ENCODE results near the gene THBS4.

THBS4 gene

GRCh38 chr5:80064124-80064523 is 29.0 kb downstream of the THBS4 start:
- no peak for TF ChIP-seq CTCF (conservative IDR thresholded peaks at IDR 0.05; ENCODE audit: control insufficient read depth, insufficient read depth, low read depth, low read length)
- H3K4me3 ChIP-seq (ENCODE audit: control insufficient read depth, low read depth, low read length): no peak overlapping the region
- no peak for DNase-seq (ENCODE audit: low read depth)

- no peak for TF ChIP-seq CTCF (conservative IDR thresholded peaks at IDR 0.05; ENCODE audit: control insufficient read depth, insufficient read depth, low read depth, low read length)
- H3K4me3 ChIP-seq (ENCODE audit: control insufficient read depth, low read depth, low read length): no peak overlapping the region
- no peak for DNase-seq (ENCODE audit: low read depth)
These were observed 31.9 kb downstream of the THBS4 start for GRCh38 chr5:80067016-80067415.

- no peak for DNase-seq (ENCODE audit: low read depth)
- no peak overlapping the region for H3K4me3 ChIP-seq (ENCODE audit: control insufficient read depth, low read depth, low read length)
- no peak for TF ChIP-seq CTCF (conservative IDR thresholded peaks at IDR 0.05; ENCODE audit: control insufficient read depth, insufficient read depth, low read depth, low read length)
These were observed 32.5 kb downstream of the THBS4 start for GRCh38 chr5:80067531-80068245.

GRCh38 chr5:80068246-80068636 is 33.1 kb downstream of the THBS4 start:
- no peak overlapping the region for H3K4me3 ChIP-seq (ENCODE audit: control insufficient read depth, low read depth, low read length)
- no peak for TF ChIP-seq CTCF (conservative IDR thresholded peaks at IDR 0.05; ENCODE audit: control insufficient read depth, insufficient read depth, low read depth, low read length)
- DNase-seq (ENCODE audit: low read depth): no peak

- DNase-seq (ENCODE audit: low read depth): no peak
- no peak overlapping the region for H3K4me3 ChIP-seq (ENCODE audit: control insufficient read depth, low read depth, low read length)
- TF ChIP-seq CTCF (conservative IDR thresholded peaks at IDR 0.05; ENCODE audit: control insufficient read depth, insufficient read depth, low read depth, low read length): no peak
These were observed 33.6 kb downstream of the THBS4 start for GRCh38 chr5:80068775-80069174.

GRCh38 chr5:80069251-80069800 is 34.2 kb downstream of the THBS4 start:
- no peak for DNase-seq (ENCODE audit: low read depth)
- no peak for TF ChIP-seq CTCF (conservative IDR thresholded peaks at IDR 0.05; ENCODE audit: control insufficient read depth, insufficient read depth, low read depth, low read length)
- no peak overlapping the region for H3K4me3 ChIP-seq (ENCODE audit: control insufficient read depth, low read depth, low read length)

All from fibroblast of mammary gland (primary cell).